Keratinocyte (primary cell): ENCODE results near the gene CHRNB4. TPM values are rescaled to one million over a fixed set of nuclear protein-coding genes. Genes with fewer than 3 reads are reported as not detected.

Experiments used
- DNase-seq: peaks from one replicate; pipeline ENCODE4 v3.0.0-alpha.2; 2011; ENCODE audit warnings: low read depth, missing footprints, low spot score
- FAIRE-seq: peaks from 2 replicates; lab custom pipeline; 2011; peaks lifted over from hg19 to GRCh38; lab: Jason Lieb, UNC
- H2AFZ ChIP-seq: 2 replicates; pipeline ENCODE4 v1.6.0; 2012; ENCODE audit warnings: low read length, control low read depth, inconsistent platforms; ENCODE audit not compliant: control insufficient read depth
- H3K27ac ChIP-seq: 2 replicates; pipeline ENCODE4 v1.5.1; 2011; ENCODE audit warnings: low read length; ENCODE audit not compliant: control insufficient read depth, insufficient read depth
- H3K27me3 ChIP-seq: 3 replicates; pipeline ENCODE4 v1.6.0; 2011; ENCODE audit warnings: low read length; ENCODE audit not compliant: control insufficient read depth, insufficient read depth; ENCODE audit errors: extremely low read depth
- H3K36me3 ChIP-seq, 2 experiments: 2 replicates in 1 of 2; 3 replicates in 1 of 2; pipeline ENCODE4 v1.5.1; 2011; ENCODE audit warnings: low read length in 2 of 2, mild to moderate bottlenecking in 1 of 2; ENCODE audit not compliant: control insufficient read depth in 2 of 2, insufficient read depth in 2 of 2; ENCODE audit errors: extremely low read depth in 1 of 2
- H3K4me1 ChIP-seq: 3 replicates; pipeline ENCODE4 v1.5.1; 2011; ENCODE audit warnings: low read length; ENCODE audit not compliant: control insufficient read depth, insufficient read depth; ENCODE audit errors: extremely low read depth
- H3K4me2 ChIP-seq: 3 replicates; pipeline ENCODE4 v1.6.0; 2011; ENCODE audit warnings: low read depth, low read length; ENCODE audit not compliant: control insufficient read depth, insufficient read depth; ENCODE audit errors: extremely low read depth
- H3K4me3 ChIP-seq, 3 experiments: fragments of 200-600 bp in 1 of 3; sonication (generic) in 1 of 3; 2 replicates in 2 of 3; 3 replicates in 1 of 3; pipeline ENCODE4 v1.5.1; 2011 to 2016; ENCODE audit warnings: low read length in 3 of 3, mild to moderate bottlenecking in 3 of 3, control low read depth in 2 of 3, inconsistent platforms in 1 of 3, low read depth in 1 of 3, mixed read lengths in 1 of 3, mixed run types in 1 of 3, moderate library complexity in 1 of 3; ENCODE audit not compliant: control insufficient read depth in 2 of 3, insufficient read depth in 2 of 3; ENCODE audit errors: extremely low read depth in 1 of 3
- H3K79me2 ChIP-seq: 2 replicates; pipeline ENCODE4 v1.6.0; 2012; ENCODE audit warnings: low read length; ENCODE audit not compliant: control insufficient read depth, insufficient read depth
- H3K9ac ChIP-seq: 3 replicates; pipeline ENCODE4 v1.6.0; 2011; ENCODE audit warnings: low read length; ENCODE audit not compliant: control insufficient read depth, insufficient read depth; ENCODE audit errors: extremely low read depth
- H3K9me1 ChIP-seq: 3 replicates; pipeline ENCODE4 v1.6.0; 2011; ENCODE audit warnings: low read length; ENCODE audit not compliant: control insufficient read depth, insufficient read depth; ENCODE audit errors: extremely low read depth
- H3K9me3 ChIP-seq: 2 replicates; pipeline ENCODE4 v1.5.1; 2012; ENCODE audit warnings: low read depth, low read length; ENCODE audit not compliant: control insufficient read depth
- H4K20me1 ChIP-seq: 3 replicates; pipeline ENCODE4 v1.6.0; 2011; ENCODE audit warnings: low read length; ENCODE audit not compliant: control insufficient read depth, insufficient read depth; ENCODE audit errors: extremely low read depth
- CTCF ChIP-seq, 3 experiments: IDR thresholded peaks in 1 of 3; conservative IDR thresholded peaks in 1 of 3; optimal IDR thresholded peaks in 1 of 3; 2 replicates in 2 of 3; 3 replicates in 1 of 3; pipeline versions ENCODE3 to v1.5.1; 2011; ENCODE audit warnings: low read length in 3 of 3, mild to moderate bottlenecking in 3 of 3, moderate library complexity in 2 of 3, control low read depth in 1 of 3, inconsistent platforms in 1 of 3; ENCODE audit not compliant: insufficient read depth in 2 of 3; ENCODE audit errors: extremely low read depth in 1 of 3
- EZH2 ChIP-seq: IDR thresholded peaks from one replicate; pipeline ENCODE4 v1.6.1; 2012; ENCODE audit warnings: inconsistent platforms, mild to moderate bottlenecking, low read length, moderate library complexity
- dilution Hi-C: fragments of 300-500 bp; cut with MboI; formaldehyde crosslinking; loops from one replicate; pipeline ENCODE4 v1.7.0; 2020; ENCODE audit warnings: low sequenced_read_pairs; ENCODE audit not compliant: extremely low pct_ligation_motif_present
- polyA plus RNA-seq, 5 experiments: library from polyadenylated mRNA; depleted of rRNA in 3 of 5; stranded (reverse) in 3 of 5; stranded (forward) in 1 of 5; unstranded in 1 of 5; fragments of >200 nt; gene quantifications; 1 replicate in 1 of 5; 2 replicates in 3 of 5; 3 replicates in 1 of 5; pipeline versions ENCODE4 v1.2.1 to v1.2.3, GENCODE V29; 2011 to 2012; ENCODE audit warnings: missing spikeins in 2 of 5, low read depth in 1 of 5, low replicate concordance in 1 of 5

Gene CHRNB4
- polyA plus RNA-seq, 1 donor (not counting 4 experiments of a cell fraction or from before 2014, with no cell fraction given) = 0.04 TPM

GRCh38 chr15:78661001-78661400 is 20.0 kb upstream of the CHRNB4 start:
- H3K9ac ChIP-seq = no peak overlapping the region
- H3K27ac ChIP-seq = no peak overlapping the region
- no peaks in the 10 kb centered on the region for H3K79me2 ChIP-seq
- no peaks in the 10 kb centered on the region for H3K4me1 ChIP-seq
- H3K9me3 ChIP-seq = no peaks in the 10 kb centered on the region
- no peaks in the 10 kb centered on the region for H3K9me1 ChIP-seq
- DNase-seq (no peak), FAIRE-seq (no peak)
- H4K20me1 ChIP-seq = no peaks in the 10 kb centered on the region
- TF ChIP-seq CTCF (optimal IDR thresholded peaks at IDR 0.05 in 1 of 3, IDR thresholded peaks at IDR 0.05 in 1 of 3, conservative IDR thresholded peaks at IDR 0.05 in 1 of 3; ENCODE audit: extremely low read depth in 1 of 3, insufficient read depth in 2 of 3, low read length in 3 of 3) = no peak
- no peak for TF ChIP-seq EZH2
- H3K36me3 ChIP-seq = no peaks in the 10 kb centered on the region
- no peak overlapping the region for H2AFZ ChIP-seq
- H3K27me3 ChIP-seq = no peaks in the 10 kb centered on the region
- H3K4me2 ChIP-seq = no peak overlapping the region
- dilution Hi-C loops = no loop called here
- no peak overlapping the region for H3K4me3 ChIP-seq

- Histone ChIP-seq H2AFZ (no peak overlapping the region), H3K9ac (no peak overlapping the region), H4K20me1 (no peaks in the 10 kb centered on the region), H3K9me3 (no peaks in the 10 kb centered on the region), H3K27me3 (no peaks in the 10 kb centered on the region), H3K79me2 (no peaks in the 10 kb centered on the region), H3K4me2 (no peak overlapping the region), H3K4me3 (no peak overlapping the region), H3K9me1 (no peaks in the 10 kb centered on the region), H3K27ac (no peak overlapping the region), H3K36me3 (no peaks in the 10 kb centered on the region), H3K4me1 (no peaks in the 10 kb centered on the region)
- dilution Hi-C loops = no loop called here
- no peak for FAIRE-seq
- TF ChIP-seq CTCF (optimal IDR thresholded peaks at IDR 0.05 in 1 of 3, IDR thresholded peaks at IDR 0.05 in 1 of 3, conservative IDR thresholded peaks at IDR 0.05 in 1 of 3; ENCODE audit: extremely low read depth in 1 of 3, insufficient read depth in 2 of 3, low read length in 3 of 3) (no peak), EZH2 (no peak)
- no peak for DNase-seq
These were observed 19.6 kb upstream of the CHRNB4 start for GRCh38 chr15:78660584-78660983.
